Lower lobe of right lung (tissue), 2 donors: ENCODE data around the gene ATP8B3. TPM values are rescaled to one million over a fixed set of nuclear protein-coding genes. Genes with fewer than 3 reads are reported as not detected.

Source experiments
- ATAC-seq, 2 donors: fragments of 200-7000 bp; cut with Tn5 transposase; one replicate each; pipeline ENCODE4 v1.9.1; 2020 to 2022; ENCODE audit warnings: mild to moderate bottlenecking in 2 of 2, moderate library complexity in 2 of 2
- DNase-seq: peaks from one replicate; pipeline ENCODE4 v3.0.0-alpha.2; 2020
- H3K27ac ChIP-seq: fragments of 200-600 bp; one replicate; pipeline ENCODE4 v1.8.0; 2022
- H3K27me3 ChIP-seq: fragments of 200-600 bp; one replicate; pipeline ENCODE4 v1.8.0; 2022; ENCODE audit warnings: low read depth
- H3K36me3 ChIP-seq: fragments of 200-600 bp; one replicate; pipeline ENCODE4 v1.8.0; 2022; ENCODE audit warnings: mild to moderate bottlenecking
- H3K4me1 ChIP-seq: fragments of 200-600 bp; one replicate; pipeline ENCODE4 v1.8.0; 2022
- H3K4me3 ChIP-seq: fragments of 200-600 bp; one replicate; pipeline ENCODE4 v1.8.0; 2022; ENCODE audit warnings: mild to moderate bottlenecking
- H3K9me3 ChIP-seq: fragments of 200-600 bp; one replicate; pipeline ENCODE4 v1.8.0; 2022
- intact Hi-C: fragments of 100-400 bp; cut with DNase I; formaldehyde crosslinking; loops from one replicate; pipeline ENCODE4 v1.11.0; 2022
- microRNA-seq: library from miRNA; unstranded; fragments of <30 nt; microRNA quantifications from one replicate; pipeline ENCODE4 v1.2.0, GENCODE V29; 2020; ENCODE audit warnings: borderline number of aligned reads
- total RNA-seq: library from RNA; stranded (reverse); fragmentation: NEBNext Ultra II Directional; extraction: Animal tissue kit (Norgen Biotek cat#: 25700); gene quantifications from one replicate; pipeline ENCODE4 v1.2.1, GENCODE V29; 2021
- TF ChIP-seq, protein P1 (sequence below): fragments of 200-600 bp; IDR thresholded peaks from one replicate; pipeline ENCODE4 v1.8.0; 2022; ENCODE audit warnings: antibody characterized with exemption, mild to moderate bottlenecking
- donor health status: DM: no; HTN: yes; CAD: no; lungs with severe emphysema.

Gene ATP8B3
- total RNA-seq, 1 donor from 2014 or later, result 2.1 TPM

GRCh38 chr19:1736280-1736679, 75.8 kb downstream of the ATP8B3 start:
- Histone ChIP-seq H3K9me3 (no peaks in the 10 kb centered on the region), H3K4me3 (no peak overlapping the region), H3K27me3 (peaks cover 69% of the 10 kb centered on the region), H3K27ac (no peak overlapping the region), H3K4me1 (no peaks in the 10 kb centered on the region), H3K36me3 (no peaks in the 10 kb centered on the region)
- intact Hi-C loops, result no loop called here
- TF ChIP-seq, protein P1, sequence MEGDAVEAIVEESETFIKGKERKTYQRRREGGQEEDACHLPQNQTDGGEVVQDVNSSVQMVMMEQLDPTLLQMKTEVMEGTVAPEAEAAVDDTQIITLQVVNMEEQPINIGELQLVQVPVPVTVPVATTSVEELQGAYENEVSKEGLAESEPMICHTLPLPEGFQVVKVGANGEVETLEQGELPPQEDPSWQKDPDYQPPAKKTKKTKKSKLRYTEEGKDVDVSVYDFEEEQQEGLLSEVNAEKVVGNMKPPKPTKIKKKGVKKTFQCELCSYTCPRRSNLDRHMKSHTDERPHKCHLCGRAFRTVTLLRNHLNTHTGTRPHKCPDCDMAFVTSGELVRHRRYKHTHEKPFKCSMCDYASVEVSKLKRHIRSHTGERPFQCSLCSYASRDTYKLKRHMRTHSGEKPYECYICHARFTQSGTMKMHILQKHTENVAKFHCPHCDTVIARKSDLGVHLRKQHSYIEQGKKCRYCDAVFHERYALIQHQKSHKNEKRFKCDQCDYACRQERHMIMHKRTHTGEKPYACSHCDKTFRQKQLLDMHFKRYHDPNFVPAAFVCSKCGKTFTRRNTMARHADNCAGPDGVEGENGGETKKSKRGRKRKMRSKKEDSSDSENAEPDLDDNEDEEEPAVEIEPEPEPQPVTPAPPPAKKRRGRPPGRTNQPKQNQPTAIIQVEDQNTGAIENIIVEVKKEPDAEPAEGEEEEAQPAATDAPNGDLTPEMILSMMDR, result no peak
- ATAC-seq (no peak), DNase-seq (no peak)

DNA sequence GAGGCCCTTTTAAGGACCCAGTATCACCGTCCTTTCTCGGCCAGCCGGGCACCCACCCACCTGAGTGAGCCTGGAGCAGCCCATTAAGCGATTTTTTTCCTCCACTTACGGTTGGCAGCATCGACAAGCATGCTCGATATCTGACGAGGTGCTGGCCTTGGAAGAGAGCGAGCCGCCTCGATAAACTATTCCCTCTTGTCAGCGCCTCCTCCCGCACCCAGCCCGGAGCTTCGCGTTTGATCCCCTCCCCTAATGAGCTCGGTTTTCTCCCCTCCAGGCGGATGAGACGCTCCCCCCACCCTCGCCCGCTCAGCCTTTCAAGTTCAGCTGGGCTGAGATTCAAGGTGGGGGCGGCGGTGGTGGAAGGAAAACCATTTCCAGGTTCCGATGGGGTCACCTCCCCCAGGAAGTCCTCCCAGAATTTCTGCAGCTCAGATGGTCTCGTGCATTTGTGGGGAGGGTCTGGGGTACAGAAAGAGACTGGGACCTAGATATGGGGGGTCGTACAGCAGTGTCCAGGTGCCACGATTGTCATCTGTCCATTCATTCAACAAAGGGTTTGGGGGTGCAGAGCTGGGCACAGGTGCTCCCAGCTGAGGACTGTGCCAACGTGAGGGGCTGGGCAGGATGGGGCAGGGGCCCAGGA, 77.6 kb downstream of the ATP8B3 start:
- H3K36me3 ChIP-seq, result no peaks in the 10 kb centered on the region
- no peaks in the 10 kb centered on the region for H3K4me1 ChIP-seq
- no peak overlapping the region for H3K4me3 ChIP-seq
- TF ChIP-seq, protein P1, result no peak
- no peak for ATAC-seq
- intact Hi-C loops, result no loop called here
- no peak overlapping the region for H3K27ac ChIP-seq
- H3K9me3 ChIP-seq, result no peaks in the 10 kb centered on the region
- H3K27me3 ChIP-seq, result peaks cover 80% of the 10 kb centered on the region
- no peak for DNase-seq

Small RNA genes within 50 kb of the gene (microRNA-seq; reads per million reads assigned to microRNA genes)
- not detected for gene MIR1909

Other genes with a start within 250 kb of the ATP8B3 start
- gene MEX3D, start 244.0 kb downstream of the ATP8B3 start, total RNA-seq, result 18.5 TPM
- gene MBD3, start 219.4 kb downstream of the ATP8B3 start, total RNA-seq, result 68.1 TPM
- gene UQCR11, start 206.8 kb downstream of the ATP8B3 start, total RNA-seq, result 164 TPM
- gene TCF3, start 159.7 kb downstream of the ATP8B3 start, total RNA-seq, result 44.5 TPM
- not detected for gene ONECUT3, start 58.8 kb downstream of the ATP8B3 start, total RNA-seq
- 29.1 TPM for gene REXO1, start 36.2 kb upstream of the ATP8B3 start, total RNA-seq
- 22.2 TPM for gene KLF16, start 51.3 kb upstream of the ATP8B3 start, total RNA-seq
- 76.4 TPM for gene ABHD17A, start 73.2 kb upstream of the ATP8B3 start, total RNA-seq
- gene ADAT3, start 93.1 kb upstream of the ATP8B3 start, total RNA-seq, result 6.2 TPM
- gene SCAMP4, start 93.1 kb upstream of the ATP8B3 start, total RNA-seq, result 65.0 TPM
- 55.4 TPM for gene CSNK1G2, start 128.9 kb upstream of the ATP8B3 start, total RNA-seq
- gene BTBD2, start 203.4 kb upstream of the ATP8B3 start, total RNA-seq, result 62.0 TPM
- gene MKNK2, start 239.0 kb upstream of the ATP8B3 start, total RNA-seq, result 268 TPM